Measurements from ENCODE around the gene CHID1.

Gene CHID1

GRCh38 chr11:907668-908067 lies 2.9 kb downstream of the CHID1 start:
- DNase-seq = no peak

GRCh38 chr11:905952-906351 lies 4.7 kb downstream of the CHID1 start:
- DNase-seq = no peak

GRCh38 chr11:904380-904779 lies 6.2 kb downstream of the CHID1 start:
- DNase-seq = no peak

GRCh38 chr11:901452-902061 lies 9.1 kb downstream of the CHID1 start:
- DNase-seq = no peak

DNA sequence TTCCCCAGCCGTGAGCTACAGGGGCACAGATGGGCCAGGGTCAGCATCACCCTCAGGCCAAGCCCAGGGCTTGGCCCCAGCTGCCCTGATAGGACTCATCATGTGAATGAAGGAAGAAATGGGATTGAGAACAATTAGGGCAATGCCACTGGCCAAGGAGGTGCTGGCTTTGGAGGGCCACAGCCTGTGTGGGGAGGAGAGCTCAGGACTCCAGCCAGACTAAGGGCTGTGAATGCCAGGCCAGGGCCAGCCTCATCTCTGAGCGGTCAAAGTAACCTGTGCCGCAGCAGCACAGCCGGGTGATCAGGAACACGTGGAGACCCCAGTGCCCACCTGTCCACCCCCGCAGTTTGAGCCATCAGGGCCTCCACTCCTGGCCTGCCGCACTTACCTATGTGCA lies 10.1 kb downstream of the CHID1 start:
- no peak for DNase-seq

DNA sequence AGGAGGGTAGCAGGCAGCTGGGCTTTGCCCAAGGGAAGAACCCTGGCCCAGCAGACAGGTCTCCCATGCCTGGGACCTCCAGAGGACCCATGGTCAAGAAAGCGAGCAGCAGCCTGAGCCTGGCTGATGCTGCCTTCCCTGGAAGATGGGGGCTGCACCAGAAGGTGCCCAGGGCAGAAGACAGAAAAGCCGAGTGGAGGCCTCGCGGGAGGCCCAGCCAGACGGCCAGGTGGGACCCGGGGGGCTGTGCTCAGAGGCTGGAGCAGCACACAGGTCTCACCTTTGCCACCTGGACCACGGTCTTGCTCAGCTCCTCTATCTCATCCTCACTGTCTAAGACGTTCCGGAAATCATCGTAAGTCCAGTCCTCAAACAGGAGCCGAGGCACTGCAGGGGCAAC lies 10.9 kb downstream of the CHID1 start:
- DNase-seq = no peak

GRCh38 chr11:898540-899190 lies 11.9 kb downstream of the CHID1 start:
- DNase-seq = no peak

GRCh38 chr11:898143-898511 lies 12.5 kb downstream of the CHID1 start:
- no peak for DNase-seq

DNA sequence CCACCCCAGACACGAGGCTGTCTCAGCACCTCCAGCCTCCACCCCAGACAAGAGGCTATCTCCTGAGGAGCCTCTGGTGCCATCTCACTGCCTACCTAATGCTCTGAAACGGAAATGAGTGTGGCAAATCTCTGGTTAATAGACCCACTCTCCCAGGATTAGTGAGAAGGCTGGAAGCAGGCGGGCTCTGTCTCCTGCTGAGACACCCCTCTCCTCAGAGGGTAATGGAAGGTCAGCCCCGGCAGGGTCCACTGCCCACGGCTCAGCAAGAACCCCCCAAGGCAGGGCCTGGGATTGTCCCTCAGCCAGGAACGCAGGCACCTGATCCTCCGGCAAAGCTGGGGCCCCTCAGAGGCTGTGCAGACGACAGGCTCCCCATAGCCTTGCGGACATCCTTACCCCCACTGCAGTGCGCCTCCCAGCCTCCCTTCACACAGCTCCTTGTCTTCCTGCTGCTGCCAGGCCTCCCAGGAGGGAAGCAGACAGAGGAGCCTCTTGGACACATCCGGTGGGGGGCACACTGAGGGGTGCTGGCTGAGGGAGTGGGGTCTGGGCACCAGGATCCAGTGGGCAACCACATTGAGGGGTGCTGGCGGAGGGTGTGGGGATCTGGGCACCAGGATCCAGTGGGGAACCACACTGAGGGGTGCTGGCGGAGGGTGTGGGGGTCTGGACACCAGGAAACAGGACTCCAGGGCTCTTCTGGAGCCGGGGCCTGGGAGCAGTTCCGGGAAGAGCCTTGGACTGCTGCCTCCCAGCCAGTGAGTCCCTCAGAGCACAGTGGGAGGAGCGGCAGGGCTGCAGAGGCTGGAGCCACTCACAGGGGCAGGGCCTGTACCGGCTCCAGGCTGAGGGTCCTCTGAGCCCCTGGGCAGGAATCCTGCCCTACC lies 13.1 kb downstream of the CHID1 start:
- no peak for DNase-seq

- DNase-seq = no peak
Observed at GRCh38 chr11:895331-896110, 15.1 kb downstream of the CHID1 start.

GRCh38 chr11:894575-895201 lies 15.9 kb downstream of the CHID1 start:
- DNase-seq = no peak

GRCh38 chr11:893008-893654 lies 17.5 kb downstream of the CHID1 start:
- DNase-seq = no peak

GRCh38 chr11:890794-891540 lies 19.6 kb downstream of the CHID1 start:
- no peak for DNase-seq

DNA sequence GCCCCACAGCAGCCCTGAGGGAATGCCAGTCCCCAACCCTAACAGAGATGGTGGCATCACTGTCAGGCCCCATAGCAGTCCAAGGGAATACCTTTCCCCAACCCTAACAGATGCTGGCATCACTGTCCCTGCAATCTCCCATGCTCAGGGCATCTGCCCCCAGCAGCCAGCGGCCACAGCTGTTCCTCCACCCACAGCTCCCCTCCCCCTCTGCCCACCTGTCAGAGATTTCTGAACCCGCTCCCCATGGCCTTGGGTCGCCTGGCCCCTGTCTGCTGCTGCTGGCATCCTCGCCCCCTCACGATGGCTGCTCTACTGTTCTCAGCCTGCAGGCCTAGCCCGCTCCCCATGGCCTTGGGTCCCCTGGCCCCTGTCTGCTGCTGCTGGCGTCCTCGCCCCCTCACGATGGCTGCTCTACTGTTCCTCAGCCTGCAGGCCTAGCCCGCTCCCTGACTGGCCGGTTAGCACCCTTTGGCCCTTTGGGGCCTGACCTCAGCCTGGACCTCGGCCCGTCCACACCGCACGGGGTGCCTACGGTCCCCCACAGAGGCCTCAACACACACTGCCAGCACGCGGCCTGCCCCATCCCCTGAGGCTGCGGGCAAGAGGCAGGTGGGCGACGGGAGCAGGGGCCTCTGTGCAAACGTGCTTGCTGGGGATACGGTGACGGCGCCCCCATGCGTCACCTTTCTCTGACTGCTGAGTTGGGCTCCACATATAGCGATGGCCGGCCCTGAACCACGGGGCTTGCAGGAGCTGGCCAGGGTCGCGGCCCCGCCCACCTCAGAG lies 20.7 kb downstream of the CHID1 start:
- DNase-seq = no peak

GRCh38 chr11:889257-889656 lies 21.4 kb downstream of the CHID1 start:
- DNase-seq = no peak

- DNase-seq = no peak
Observed at GRCh38 chr11:888310-889212, 22.0 kb downstream of the CHID1 start.

DNA sequence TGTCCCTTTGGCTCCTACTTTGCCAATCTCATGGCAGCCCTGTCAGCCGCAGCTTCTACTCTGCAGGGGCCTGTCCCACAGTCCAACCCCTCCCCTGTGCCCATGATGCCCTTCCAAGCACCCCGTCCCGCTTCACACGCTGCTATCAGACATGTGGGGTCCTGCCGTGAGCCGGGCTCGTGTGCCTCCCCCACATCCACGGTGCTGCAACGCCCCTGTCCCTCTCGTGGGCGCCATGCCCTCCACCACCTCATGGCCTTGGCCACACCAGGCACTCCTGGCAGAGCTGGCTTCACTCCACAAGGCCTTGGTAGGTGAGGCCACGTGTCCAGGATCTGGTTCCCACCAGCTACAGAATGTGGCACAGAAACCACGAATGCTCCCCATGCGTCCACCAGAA lies 23.0 kb downstream of the CHID1 start:
- no peak for DNase-seq

GRCh38 chr11:886568-886967 lies 24.0 kb downstream of the CHID1 start:
- no peak for DNase-seq

- DNase-seq = no peak
Observed at GRCh38 chr11:884578-885070, 26.0 kb downstream of the CHID1 start.

Measured in activated CD8-positive, alpha-beta memory T cell treated with anti-CD3 and anti-CD28 coated beads, Interleukin-2, amount 50 U/mL, for 4 hours (primary cell).